HG02870 (cell line): ENCODE data around the gene ADAT3.
A peak's percentile ranks its signal among the peaks of the same experiment; 100 is the strongest.

Source experiments
- ATAC-seq: cut with Tn5 transposase; IDR thresholded peaks from one replicate; pipeline ENCODE4 v1.9.1; 2021; ENCODE audit warnings: mild to moderate bottlenecking, moderate library complexity; ENCODE audit not compliant: unreplicated experiment

The ADAT3 gene

DNA sequence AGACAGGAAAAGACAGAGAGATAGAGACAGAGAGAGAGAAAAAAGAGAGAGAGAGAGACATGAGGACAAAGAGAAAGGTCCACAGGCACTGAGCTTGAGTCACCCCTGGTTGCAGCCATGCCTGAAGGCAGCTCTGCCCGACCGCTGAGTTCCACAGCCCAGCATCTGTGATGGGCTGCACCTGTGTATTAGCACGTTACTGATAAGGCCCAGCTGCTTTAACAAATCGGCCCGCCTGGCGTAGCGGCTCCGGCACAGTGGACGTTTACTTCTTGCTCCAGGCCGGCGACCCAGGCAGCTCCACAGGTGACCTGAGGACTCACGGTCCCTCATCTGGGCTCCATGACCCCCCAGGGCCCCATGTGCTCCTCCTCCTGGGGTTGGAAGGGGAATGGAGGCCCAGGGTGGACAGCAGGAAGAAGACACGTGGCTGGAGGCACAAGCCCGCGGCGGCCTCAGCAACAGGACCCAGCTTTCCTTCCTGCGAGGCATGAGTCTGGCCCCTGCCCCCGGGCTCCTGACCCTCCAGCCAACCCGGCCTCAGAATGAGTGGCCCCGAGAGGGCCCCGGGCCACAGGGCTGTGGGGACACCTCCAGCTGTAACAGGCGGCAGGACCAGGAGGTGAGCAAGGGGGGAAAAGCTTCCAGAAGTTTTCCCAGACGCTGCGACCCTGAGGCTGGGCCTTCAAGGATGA, 31.9 kb downstream of the ADAT3 start:
- no peak for ATAC-seq

DNA sequence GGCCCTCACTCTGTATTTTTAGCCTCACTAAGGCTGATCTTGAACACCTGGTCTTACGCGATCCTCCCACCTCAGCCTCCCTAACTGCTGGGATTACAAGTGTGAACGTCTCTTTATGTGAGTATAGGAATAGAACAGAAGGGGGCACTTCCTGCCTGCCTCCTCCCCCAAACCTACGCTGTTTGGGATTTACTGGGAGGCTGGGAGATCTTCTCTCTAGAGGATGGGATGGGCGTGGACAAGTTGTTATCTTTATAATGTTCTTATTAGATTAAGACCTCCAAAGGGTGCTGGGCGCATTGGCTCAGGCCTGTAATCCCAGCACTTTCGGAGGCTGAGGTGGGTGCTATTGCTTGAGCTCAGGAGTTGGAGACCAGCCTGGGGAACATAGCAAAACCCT, 32.9 kb downstream of the ADAT3 start:
- no peak for ATAC-seq

DNA sequence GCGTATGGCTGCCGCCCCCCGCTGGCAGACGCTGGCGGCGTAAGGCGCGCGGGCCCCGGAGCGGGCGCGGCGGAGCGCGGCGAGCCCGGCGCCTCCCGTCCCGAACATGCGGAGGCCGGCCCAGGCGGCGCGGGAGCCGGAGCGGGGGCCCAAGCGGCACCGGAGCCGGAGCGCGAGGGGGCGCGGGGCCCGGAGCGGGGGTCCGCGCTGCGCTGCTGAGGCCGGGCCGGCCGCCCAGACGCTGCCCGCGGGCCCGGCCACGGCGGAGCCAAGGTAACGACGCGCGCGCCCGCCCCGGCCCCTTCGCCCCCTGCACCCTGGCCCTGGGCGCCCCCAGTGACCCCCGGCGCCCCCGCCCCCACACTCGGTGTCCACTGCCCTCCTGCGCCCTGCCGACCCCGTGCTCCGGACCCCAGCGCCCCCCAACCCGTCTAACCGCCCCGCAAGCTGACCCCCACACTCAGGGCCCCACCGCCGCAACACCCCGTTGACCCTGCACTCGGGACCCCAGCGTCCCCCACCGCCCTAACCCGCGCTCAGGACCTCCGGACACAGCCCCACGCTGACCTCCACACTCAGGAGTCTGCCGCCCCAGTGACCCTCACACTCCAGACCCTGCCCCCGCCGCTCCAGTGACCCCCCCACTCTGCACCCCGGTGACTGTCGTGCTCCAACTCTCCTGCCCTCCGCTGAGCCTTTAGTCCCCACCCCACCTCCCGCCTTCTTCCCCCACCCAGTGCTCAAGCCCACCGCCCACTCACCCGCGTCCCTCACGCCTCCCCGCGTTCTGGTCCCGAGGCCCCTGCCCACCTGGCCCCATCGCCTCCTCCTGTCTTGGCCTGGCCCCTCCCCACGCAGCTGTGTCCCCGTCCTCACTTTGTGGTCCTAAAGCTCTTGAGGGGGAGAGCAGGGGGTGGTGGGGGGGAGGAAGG, 36.2 kb downstream of the ADAT3 start, which contains the start of gene CSNK1G2:
Gene CSNK1G2, plus strand, starts transcription at position 27 of the 932 bp plus-strand sequence. CDS start 28,601 bp downstream, outside the sequence.
- ATAC-seq = no peak

DNA sequence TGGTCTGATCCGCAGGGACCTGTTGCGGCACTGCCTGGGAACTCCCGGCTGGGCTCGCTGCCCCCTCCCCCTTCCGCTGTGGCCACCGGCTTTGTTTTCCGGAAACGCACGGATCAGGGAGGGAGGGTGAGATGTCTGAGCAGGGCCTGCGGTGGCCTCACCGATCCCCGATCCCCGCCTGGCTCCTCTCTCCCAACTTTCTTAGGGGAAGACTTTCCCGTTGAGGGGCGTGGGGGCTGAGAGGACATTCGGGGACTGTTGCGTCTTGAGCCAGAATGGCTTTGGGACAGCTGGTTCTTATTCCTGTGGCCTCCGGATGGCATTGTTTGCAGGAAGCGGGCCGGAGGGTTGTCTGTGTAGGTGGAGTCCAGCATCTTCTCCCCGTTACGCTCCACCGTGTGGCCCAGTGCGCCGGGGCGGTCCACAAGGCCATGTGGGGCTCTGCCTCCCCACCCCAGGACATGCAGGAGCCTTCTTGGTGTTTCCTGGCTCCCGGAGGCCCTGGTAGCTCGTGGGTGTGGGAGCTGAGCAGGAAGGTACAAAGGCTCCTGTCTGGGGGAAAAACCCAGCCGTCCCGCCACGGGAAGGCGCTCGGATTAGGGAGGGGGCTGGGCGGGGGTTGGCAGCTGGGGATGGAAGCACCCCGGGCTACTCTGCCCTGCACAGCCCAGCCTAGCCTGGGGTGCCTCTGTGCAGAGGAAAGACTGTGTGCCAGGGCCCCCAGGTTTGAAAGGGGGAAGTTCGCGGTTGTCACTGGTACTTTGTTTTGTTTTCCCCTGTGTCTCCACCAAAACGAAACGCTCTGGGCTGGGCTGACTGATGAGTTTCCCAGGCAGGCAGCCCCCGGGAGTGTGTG, 37.1 kb downstream of the ADAT3 start:
- peak; percentile 15 for ATAC-seq

- no peak for ATAC-seq
These were observed 37.8 kb downstream of the ADAT3 start for GRCh38 chr19:1942934-1943555.

- ATAC-seq = no peak
These were observed 38.5 kb downstream of the ADAT3 start for GRCh38 chr19:1943661-1944087.

DNA sequence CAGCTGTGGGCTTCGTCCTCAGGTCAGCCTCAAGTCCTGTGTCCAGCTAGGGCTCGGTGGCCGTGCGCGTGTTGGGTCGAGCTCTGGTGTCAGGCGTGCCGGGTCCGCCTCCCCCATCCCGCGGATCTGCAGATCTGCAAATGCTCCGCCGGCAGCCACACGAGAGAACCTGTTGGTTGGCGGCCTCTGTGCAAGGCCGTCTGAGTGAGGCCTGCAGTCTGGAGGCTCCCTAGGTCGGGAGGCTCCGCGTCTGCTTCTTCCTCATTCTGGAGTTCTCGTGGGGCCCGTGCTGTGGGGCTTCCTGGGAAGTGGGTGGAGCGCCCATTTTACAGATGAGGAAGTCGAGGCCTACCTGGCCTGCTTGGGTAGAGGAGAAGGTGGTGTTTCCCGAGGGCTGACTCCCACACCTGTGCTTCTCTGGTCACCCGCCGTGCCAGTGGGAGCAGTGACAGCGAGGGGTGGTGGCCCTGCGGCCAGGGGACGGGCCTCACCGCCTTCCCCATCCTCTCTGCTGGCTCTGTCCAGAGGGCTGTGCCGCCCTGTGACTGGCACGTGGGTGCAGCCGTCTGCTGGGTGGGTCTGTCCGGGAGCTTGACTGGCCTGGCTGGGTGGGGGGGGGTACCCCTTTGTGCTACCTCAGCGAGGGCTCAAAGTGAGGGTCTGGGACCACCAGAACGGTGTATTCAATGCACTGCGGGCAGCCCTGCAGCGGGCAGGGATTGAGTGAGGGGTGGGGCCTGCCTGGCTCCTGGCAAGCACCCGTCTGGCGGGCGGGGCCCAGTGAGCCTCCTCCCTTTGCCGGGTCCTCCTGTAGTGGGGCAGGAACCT, 39.1 kb downstream of the ADAT3 start:
- ATAC-seq = no peak

GRCh38 chr19:1944916-1945561, 39.8 kb downstream of the ADAT3 start:
- ATAC-seq = no peak

GRCh38 chr19:1945899-1946298, 40.7 kb downstream of the ADAT3 start:
- no peak for ATAC-seq

DNA sequence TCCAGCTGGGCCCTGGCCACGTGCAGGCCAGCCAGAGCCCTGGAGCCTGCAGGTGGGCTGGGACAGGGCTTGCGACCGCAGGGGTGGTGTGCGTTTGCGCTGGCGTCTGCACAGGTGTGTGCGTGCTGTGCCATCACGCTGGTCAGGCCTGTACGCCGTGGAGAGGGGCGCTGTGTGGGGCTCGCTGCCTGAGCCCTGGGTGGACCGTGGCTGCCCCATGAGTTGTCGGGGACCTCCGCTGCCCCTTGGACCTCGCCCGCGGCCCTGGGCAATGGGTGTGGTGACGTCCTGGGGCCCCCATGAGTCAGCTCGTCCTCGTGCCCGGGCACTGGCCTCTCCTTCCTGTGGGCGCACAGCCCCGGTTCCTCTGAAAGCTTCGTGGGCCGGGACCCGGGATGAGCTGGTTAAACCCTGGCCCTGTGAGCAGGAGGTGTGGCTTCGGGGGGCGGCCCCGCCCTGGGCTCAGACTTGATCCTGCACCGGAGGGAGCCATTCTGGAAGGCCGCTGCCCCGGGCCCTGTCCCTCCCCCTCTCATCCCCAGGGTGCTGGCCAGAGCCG, 42.5 kb downstream of the ADAT3 start:
- no peak for ATAC-seq

- no peak for ATAC-seq
These were observed 44.3 kb downstream of the ADAT3 start for GRCh38 chr19:1949304-1950101.

DNA sequence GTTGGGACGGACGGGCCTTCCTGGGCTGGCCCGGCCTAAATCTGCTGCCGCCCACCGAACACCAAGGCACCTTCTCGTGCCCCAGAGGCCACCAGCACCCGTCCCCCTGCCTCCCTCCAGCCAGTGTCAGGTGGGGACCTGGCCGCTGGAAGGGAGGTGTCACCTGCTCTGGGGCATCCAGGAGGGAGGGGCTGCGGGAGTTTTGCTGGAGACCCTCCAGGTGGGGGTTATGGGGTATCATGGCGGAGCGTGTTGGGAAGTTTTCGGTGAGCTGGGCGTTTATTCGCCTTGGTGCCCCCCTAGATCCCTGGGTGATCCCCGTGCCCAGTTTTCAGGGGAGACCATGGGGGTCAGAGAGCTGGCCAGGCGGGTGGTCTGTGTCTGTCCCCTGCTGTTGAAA, 45.4 kb downstream of the ADAT3 start:
- no peak for ATAC-seq

DNA sequence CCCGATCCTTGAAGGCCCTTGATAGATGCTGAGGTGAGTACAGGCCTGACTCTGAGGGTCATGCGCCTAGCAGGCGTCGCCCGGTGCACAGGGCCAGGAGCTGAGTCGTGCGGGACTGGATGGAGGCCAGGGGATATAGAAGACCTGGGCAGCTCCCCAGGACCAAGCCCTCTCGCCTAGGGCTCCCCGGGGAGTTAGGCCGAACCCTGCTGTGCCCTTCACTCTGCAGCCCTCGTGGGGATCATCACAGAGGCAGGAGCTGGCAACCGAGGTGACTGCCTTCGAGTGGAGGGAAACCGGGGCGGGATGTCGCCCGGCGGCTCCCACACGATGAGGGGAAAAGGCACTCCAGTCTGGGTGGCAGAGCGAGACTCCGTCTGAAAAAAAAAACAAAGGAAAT, 47.4 kb downstream of the ADAT3 start:
- no peak for ATAC-seq

DNA sequence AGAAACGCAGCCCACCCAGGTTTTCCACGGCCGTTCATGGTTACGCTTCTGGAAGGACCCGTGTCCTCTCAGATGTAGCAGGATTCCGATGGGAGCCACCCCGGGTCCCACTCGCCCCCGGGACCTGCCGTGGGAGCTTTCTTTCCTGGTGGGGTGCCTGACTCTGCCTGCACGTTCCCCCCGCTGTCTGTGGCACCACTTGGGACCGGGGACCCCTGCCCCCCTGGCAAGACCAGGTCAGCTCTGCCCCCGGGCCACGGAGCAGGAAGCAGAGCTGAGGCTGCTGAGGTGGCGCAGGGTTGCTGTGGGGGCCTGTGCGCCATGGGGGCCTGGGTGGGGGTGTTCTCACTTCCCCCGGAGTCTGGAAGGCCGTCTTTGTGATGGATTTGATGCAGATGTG, 47.8 kb downstream of the ADAT3 start:
- ATAC-seq = no peak

GRCh38 chr19:1953441-1954094, 48.4 kb downstream of the ADAT3 start:
- ATAC-seq = no peak

- ATAC-seq = no peak
These were observed 49.3 kb downstream of the ADAT3 start for GRCh38 chr19:1954532-1954933.
